ENCODE measurements around the gene TMPRSS7. TPM values are rescaled to one million over a fixed set of nuclear protein-coding genes. Genes with fewer than 3 reads are reported as not detected.

The TMPRSS7 gene
- total and polyA plus RNA-seq, 2 of the 8 experiments (the other 6 are each of a cell fraction or from before 2014, with no cell fraction given), result not detected

DNA sequence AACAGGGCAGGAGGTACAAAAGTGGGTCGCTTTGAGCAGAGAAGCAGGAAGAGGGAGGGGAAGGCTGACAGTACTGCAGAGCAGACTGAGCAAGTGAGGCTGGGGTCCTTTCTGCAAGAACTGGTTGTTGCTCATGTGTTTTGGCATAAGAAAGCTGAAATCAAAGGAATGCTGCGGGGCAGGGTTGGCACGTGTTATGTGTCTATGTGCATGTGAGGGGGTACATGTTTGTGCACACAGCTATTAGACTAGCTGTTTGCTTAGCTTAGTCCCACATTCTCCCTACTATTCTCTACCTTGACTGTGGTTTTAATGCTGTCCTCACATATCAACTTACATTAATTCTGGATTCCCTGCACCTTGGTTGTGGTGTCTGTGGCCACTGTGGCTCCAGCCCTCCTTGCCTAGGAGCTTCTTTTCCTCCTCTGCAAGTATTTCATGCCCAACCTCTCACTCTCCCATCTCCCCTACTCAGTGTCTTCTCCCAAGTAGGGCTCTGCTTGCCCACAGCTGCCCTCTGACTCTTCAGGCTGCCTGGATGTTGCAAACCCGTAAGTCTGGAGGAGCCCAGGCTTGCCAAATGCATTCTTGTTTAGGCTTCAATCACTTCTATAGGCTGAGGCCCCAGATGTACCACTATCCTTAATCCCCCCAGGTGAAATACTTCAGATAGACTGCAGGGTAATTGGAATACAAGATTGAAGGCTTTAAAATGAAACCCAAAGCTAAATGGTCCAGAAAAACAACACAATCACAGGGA, 31.0 kb upstream of the TMPRSS7 start:
- Histone ChIP-seq H2AK5ac (ENCODE audit: low read depth, low read length) (no peak overlapping the region), H3K4me2 (ENCODE audit: insufficient read depth in 1 of 2, low read depth in 2 of 2, low read length in 2 of 2) (no peak overlapping the region), H3K56ac (replicated peaks; ENCODE audit: insufficient read length, low read depth, low read length) (no peak overlapping the region), H3K18ac (ENCODE audit: extremely low read depth, low read length) (no peak overlapping the region), H2BK5ac (ENCODE audit: low read depth, low read length) (no peak overlapping the region), H3K4me1 (replicated peaks in 1 of 4; ENCODE audit: control insufficient read depth in 3 of 4, insufficient read depth in 4 of 4, low read length in 3 of 4) (peaks cover 3 to 10% (median 5%) of the 10 kb centered on the region in 4 experiments; a peak in 5 of 7 replicates), H4K5ac (ENCODE audit: insufficient read length, low read depth, low read length) (no peak overlapping the region), H3K79me2 (ENCODE audit: control insufficient read depth in 1 of 2, insufficient read depth in 2 of 2, low read length in 2 of 2) (no peaks in the 10 kb centered on the region), H3K36me3 (ENCODE audit: control insufficient read depth in 2 of 4, insufficient read depth in 4 of 4, low read length in 3 of 4) (peaks cover 0 to 3% (median 1%) of the 10 kb centered on the region in 4 experiments; a peak in 3 of 8 replicates), H3K4ac (replicated peaks; ENCODE audit: insufficient read length, low read depth, low read length) (no peak overlapping the region), H3K27ac (ENCODE audit: low read depth, low read length) (no peak overlapping the region), H3K4me3 (ENCODE audit: extremely low read depth in 1 of 4, insufficient read depth in 2 of 4, low read depth in 3 of 4, low read length in 4 of 4) (no peak overlapping the region), H2BK120ac (replicated peaks; ENCODE audit: low read depth, low read length) (no peak overlapping the region), H2AFZ (ENCODE audit: low read length) (no peak overlapping the region), H3K9ac (replicated peaks in 1 of 4; ENCODE audit: extremely low read depth in 1 of 4, low read depth in 3 of 4, low read length in 3 of 4) (no peak overlapping the region), H3K27me3 (replicated peaks in 1 of 4; ENCODE audit: control insufficient read depth in 3 of 4, extremely low read depth in 1 of 4, insufficient read depth in 3 of 4, low read length in 3 of 4) (peaks cover 1 to 21% (median 8%) of the 10 kb centered on the region in 4 experiments; a peak in 4 of 7 replicates), H4K8ac (ENCODE audit: extremely low read depth, insufficient read depth, low read length) (no peak overlapping the region), H3K79me1 (ENCODE audit: low read depth, low read length) (no peaks in the 10 kb centered on the region), H2BK15ac (ENCODE audit: low read length) (no peak overlapping the region), H3K9me3 (ENCODE audit: insufficient read depth in 2 of 2, low read depth in 1 of 2, low read length in 1 of 2) (no peaks in the 10 kb centered on the region), H3K14ac (ENCODE audit: insufficient read length) (no peak overlapping the region), H2BK20ac (ENCODE audit: low read length) (no peak overlapping the region), H3K23ac (ENCODE audit: insufficient read length) (no peak overlapping the region), H2BK12ac (ENCODE audit: low read depth, low read length) (no peak overlapping the region), H4K20me1 (replicated peaks in 1 of 2; ENCODE audit: control insufficient read depth in 1 of 2, insufficient read depth in 2 of 2, low read length in 2 of 2) (peaks cover 3% of the 10 kb centered on the region in 2 experiments), H3K23me2 (ENCODE audit: low read depth, low read length) (peaks cover 12% of the 10 kb centered on the region), H4K91ac (replicated peaks; ENCODE audit: insufficient read length, low read length) (no peak overlapping the region)
- WGBS, 2 experiments (ENCODE audit: extremely low coverage in 1 of 2, insufficient coverage in 1 of 2, insufficient read length in 1 of 2, insufficient replicate concordance in 2 of 2, low coverage in 1 of 2, low lambda C conversion rate in 2 of 2, missing lambda C conversion rate in 1 of 2), result 73% methylated on average over 4 of the region's 4 CpGs; no CpG with 5 or more reads in 1 of the 2 experiments
- no peak for DNase-seq (ENCODE audit: low read depth in 1 of 2, low spot score in 2 of 2)
- CTCF ChIA-PET (ENCODE audit: partially characterized antibody), result interaction anchor here (0.8 to 21.3 kb wide), 7 partner anchors 8 to 286 kb away, joined by 3 to 384 read pairs (median 5); partner anchors contain the start of gene TMPRSS7
- TF ChIP-seq NANOG (IDR thresholded peaks at IDR 0.05; ENCODE audit: insufficient read depth, low read depth, low read length, poor library complexity, severe bottlenecking), result no peak
- TF ChIP-seq SIN3A (conservative IDR thresholded peaks at IDR 0.05 in 1 of 2, IDR thresholded peaks at IDR 0.05 in 1 of 2; ENCODE audit: low read depth in 1 of 2, low read length in 2 of 2), result no peak
- no peak for TF ChIP-seq HDAC6 (IDR thresholded peaks at IDR 0.05; ENCODE audit: low read depth, low read length)
- no peak for TF ChIP-seq RBBP5 (IDR thresholded peaks at IDR 0.05; ENCODE audit: borderline replicate concordance, low read depth, low read length)
- no peak for TF ChIP-seq CHD2 (IDR thresholded peaks at IDR 0.05; ENCODE audit: low read length)
- TF ChIP-seq EZH2 (IDR thresholded peaks at IDR 0.05; ENCODE audit: low read depth, low read length, severe bottlenecking), result no peak
- no peak for TF ChIP-seq POU5F1 (IDR thresholded peaks at IDR 0.05; ENCODE audit: low read depth, low read length)
- no peak for TF ChIP-seq SP2 (IDR thresholded peaks at IDR 0.05; ENCODE audit: low read length)
- TF ChIP-seq, protein P1, sequence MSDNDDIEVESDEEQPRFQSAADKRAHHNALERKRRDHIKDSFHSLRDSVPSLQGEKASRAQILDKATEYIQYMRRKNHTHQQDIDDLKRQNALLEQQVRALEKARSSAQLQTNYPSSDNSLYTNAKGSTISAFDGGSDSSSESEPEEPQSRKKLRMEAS (IDR thresholded peaks at IDR 0.05), result no peak
- TF ChIP-seq JUND (IDR thresholded peaks at IDR 0.05; ENCODE audit: low read length), result no peak
- POLR2A ChIA-PET (ENCODE audit: partially characterized antibody), result interaction anchor here (0.5 to 1.6 kb wide), 5 partner anchors 9 to 318 kb away, joined by 3 to 5 read pairs (median 4); partner anchors contain the start of gene ABHD10
- no peak for FAIRE-seq
